Measurements from ENCODE around the gene ZNF346.

Gene ZNF346

DNA sequence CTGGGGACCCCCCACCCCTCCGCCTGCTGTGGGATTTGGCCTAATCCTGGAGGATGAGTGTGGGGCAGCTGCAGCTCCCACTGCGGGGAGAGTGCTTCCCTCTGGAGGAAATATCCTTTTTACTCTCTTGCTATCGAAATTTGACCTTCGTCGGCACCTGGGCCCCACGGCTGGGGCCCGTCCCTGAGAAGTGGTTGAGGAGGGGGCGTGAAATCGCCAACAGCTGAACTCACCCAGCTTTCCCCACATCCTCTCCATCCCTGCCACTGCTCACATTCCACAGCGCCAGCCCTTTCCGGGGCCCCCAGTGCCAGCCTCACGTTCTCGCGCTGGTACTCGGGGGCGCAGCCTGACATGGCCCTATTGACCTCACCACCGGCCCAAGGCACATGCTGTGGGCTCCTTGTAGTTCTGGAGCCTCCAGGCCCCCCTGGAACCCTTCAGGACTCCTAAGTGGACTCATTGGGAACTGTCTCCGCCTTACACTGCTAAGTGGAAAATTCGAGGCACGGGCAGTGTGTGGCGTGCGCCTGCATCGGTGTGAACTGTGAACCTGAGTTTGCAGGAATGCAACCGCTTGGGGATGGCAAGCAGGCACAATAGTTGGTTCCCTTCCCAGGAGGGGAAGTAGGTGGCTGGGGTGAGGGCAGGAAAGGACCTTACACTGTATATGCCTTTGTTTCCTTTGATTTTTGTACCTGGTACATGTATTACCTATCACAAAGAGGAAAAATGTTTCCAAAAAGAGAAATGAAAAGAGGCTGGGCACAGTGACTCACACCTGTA, 83.4 kb downstream of the ZNF346 start:
- Histone ChIP-seq H3K4ac (ENCODE audit: low read depth, low read length) (no peak overlapping the region), H2AK5ac (ENCODE audit: low read length) (no peak overlapping the region)

GRCh38 chr5:177107159-177107558, 84.7 kb downstream of the ZNF346 start:
- Histone ChIP-seq H3K27me3 (ENCODE audit: insufficient read depth, low read length) (no peaks in the 10 kb centered on the region), H3K14ac (ENCODE audit: low read length) (no peak overlapping the region), H3K79me1 (ENCODE audit: low read length) (no peaks in the 10 kb centered on the region), H3K9me3 (ENCODE audit: insufficient read depth, low read depth, low read length) (no peaks in the 10 kb centered on the region), H4K12ac (ENCODE audit: low read depth, low read length) (no peak overlapping the region), H3K79me2 (ENCODE audit: control insufficient read depth, insufficient read depth, low read length, poor library complexity) (no peaks in the 10 kb centered on the region), H3K36me3 (ENCODE audit: control insufficient read depth in 1 of 2, insufficient read depth in 2 of 2, low read length in 2 of 2) (no peaks in the 10 kb centered on the region), H4K8ac (ENCODE audit: low read depth, low read length) (no peak overlapping the region), H3K4me3 (ENCODE audit: low read depth, low read length) (no peak overlapping the region), H3K18ac (ENCODE audit: low read length) (no peak overlapping the region), H2BK120ac (ENCODE audit: insufficient read depth, low read length, poor library complexity) (no peak overlapping the region), H2AK5ac (ENCODE audit: low read length) (no peak overlapping the region), H2BK12ac (ENCODE audit: low read length) (no peak overlapping the region), H3K4me2 (ENCODE audit: low read length) (no peak overlapping the region), H4K91ac (ENCODE audit: low read depth, low read length) (no peak overlapping the region), H2AFZ (ENCODE audit: insufficient read depth, low read length, poor library complexity) (no peak overlapping the region), H3K9ac (ENCODE audit: low read length) (no peak overlapping the region), H3K4me1 (ENCODE audit: control insufficient read depth in 1 of 2, insufficient read depth in 2 of 2, low read length in 2 of 2) (peaks cover 0 to 3% of the 10 kb centered on the region in 2 experiments), H3K23ac (ENCODE audit: low read length) (no peak overlapping the region), H3K4ac (ENCODE audit: low read depth, low read length) (no peak overlapping the region), H3K27ac (ENCODE audit: low read depth, low read length) (no peak overlapping the region), H2BK5ac (ENCODE audit: low read depth, low read length, poor library complexity) (no peak overlapping the region)
- no CpG with 5 or more reads among the region's 4 CpGs for WGBS (ENCODE audit: extremely low coverage, insufficient coverage, insufficient read length)
- DNase-seq, result no peak

More for the DNA sequence above, 83.4 kb downstream of the ZNF346 start:
- Histone ChIP-seq H3K36me3 (ENCODE audit: control insufficient read depth in 1 of 2, insufficient read depth in 2 of 2, low read length in 2 of 2) (no peaks in the 10 kb centered on the region), H2BK12ac (ENCODE audit: low read length) (no peak overlapping the region), H3K4me3 (ENCODE audit: low read depth, low read length) (no peak overlapping the region), H3K79me1 (ENCODE audit: low read length) (no peaks in the 10 kb centered on the region), H2BK5ac (ENCODE audit: low read depth, low read length, poor library complexity) (no peak overlapping the region), H2AFZ (ENCODE audit: insufficient read depth, low read length, poor library complexity) (no peak overlapping the region), H4K8ac (ENCODE audit: low read depth, low read length) (no peak overlapping the region), H3K14ac (ENCODE audit: low read length) (no peak overlapping the region), H4K12ac (ENCODE audit: low read depth, low read length) (no peak overlapping the region), H3K23ac (ENCODE audit: low read length) (no peak overlapping the region), H3K9me3 (ENCODE audit: insufficient read depth, low read depth, low read length) (peaks cover under 1% of the 10 kb centered on the region), H3K4me2 (ENCODE audit: low read length) (no peak overlapping the region), H3K18ac (ENCODE audit: low read length) (no peak overlapping the region), H3K79me2 (ENCODE audit: control insufficient read depth, insufficient read depth, low read length, poor library complexity) (no peaks in the 10 kb centered on the region), H3K4me1 (ENCODE audit: control insufficient read depth in 1 of 2, insufficient read depth in 2 of 2, low read length in 2 of 2) (peaks cover 0 to 3% of the 10 kb centered on the region in 2 experiments), H3K9ac (ENCODE audit: low read length) (no peak overlapping the region), H4K91ac (ENCODE audit: low read depth, low read length) (no peak overlapping the region), H3K27ac (ENCODE audit: low read depth, low read length) (no peak overlapping the region), H3K27me3 (ENCODE audit: insufficient read depth, low read length) (no peaks in the 10 kb centered on the region), H2BK120ac (ENCODE audit: insufficient read depth, low read length, poor library complexity) (no peak overlapping the region)
- DNase-seq, result no peak
- WGBS (ENCODE audit: extremely low coverage, insufficient coverage, insufficient read length), result no CpG with 5 or more reads among the region's 24 CpGs

- Histone ChIP-seq H3K14ac (ENCODE audit: low read length) (no peak overlapping the region), H3K9me3 (ENCODE audit: insufficient read depth, low read depth, low read length) (no peaks in the 10 kb centered on the region), H2AK5ac (ENCODE audit: low read length) (no peak overlapping the region), H3K4ac (ENCODE audit: low read depth, low read length) (no peak overlapping the region), H3K4me1 (ENCODE audit: control insufficient read depth in 1 of 2, insufficient read depth in 2 of 2, low read length in 2 of 2) (peaks cover 0 to 3% of the 10 kb centered on the region in 2 experiments), H3K79me2 (ENCODE audit: control insufficient read depth, insufficient read depth, low read length, poor library complexity) (no peaks in the 10 kb centered on the region), H3K18ac (ENCODE audit: low read length) (no peak overlapping the region), H3K4me3 (ENCODE audit: low read depth, low read length) (no peak overlapping the region), H2BK5ac (ENCODE audit: low read depth, low read length, poor library complexity) (no peak overlapping the region), H3K27ac (ENCODE audit: low read depth, low read length) (no peak overlapping the region), H3K36me3 (ENCODE audit: control insufficient read depth in 1 of 2, insufficient read depth in 2 of 2, low read length in 2 of 2) (no peaks in the 10 kb centered on the region), H3K9ac (ENCODE audit: low read length) (no peak overlapping the region), H2AFZ (ENCODE audit: insufficient read depth, low read length, poor library complexity) (no peak overlapping the region), H4K12ac (ENCODE audit: low read depth, low read length) (no peak overlapping the region), H3K23ac (ENCODE audit: low read length) (no peak overlapping the region), H2BK12ac (ENCODE audit: low read length) (no peak overlapping the region), H2BK120ac (ENCODE audit: insufficient read depth, low read length, poor library complexity) (no peak overlapping the region), H4K8ac (ENCODE audit: low read depth, low read length) (no peak overlapping the region), H4K91ac (ENCODE audit: low read depth, low read length) (no peak overlapping the region), H3K79me1 (ENCODE audit: low read length) (no peaks in the 10 kb centered on the region), H3K4me2 (ENCODE audit: low read length) (no peak overlapping the region), H3K27me3 (ENCODE audit: insufficient read depth, low read length) (no peaks in the 10 kb centered on the region)
- no CpG with 5 or more reads among the region's 9 CpGs for WGBS (ENCODE audit: extremely low coverage, insufficient coverage, insufficient read length)
- DNase-seq, result no peak
These were observed 87.3 kb downstream of the ZNF346 start for GRCh38 chr5:177109810-177110209.

DNA sequence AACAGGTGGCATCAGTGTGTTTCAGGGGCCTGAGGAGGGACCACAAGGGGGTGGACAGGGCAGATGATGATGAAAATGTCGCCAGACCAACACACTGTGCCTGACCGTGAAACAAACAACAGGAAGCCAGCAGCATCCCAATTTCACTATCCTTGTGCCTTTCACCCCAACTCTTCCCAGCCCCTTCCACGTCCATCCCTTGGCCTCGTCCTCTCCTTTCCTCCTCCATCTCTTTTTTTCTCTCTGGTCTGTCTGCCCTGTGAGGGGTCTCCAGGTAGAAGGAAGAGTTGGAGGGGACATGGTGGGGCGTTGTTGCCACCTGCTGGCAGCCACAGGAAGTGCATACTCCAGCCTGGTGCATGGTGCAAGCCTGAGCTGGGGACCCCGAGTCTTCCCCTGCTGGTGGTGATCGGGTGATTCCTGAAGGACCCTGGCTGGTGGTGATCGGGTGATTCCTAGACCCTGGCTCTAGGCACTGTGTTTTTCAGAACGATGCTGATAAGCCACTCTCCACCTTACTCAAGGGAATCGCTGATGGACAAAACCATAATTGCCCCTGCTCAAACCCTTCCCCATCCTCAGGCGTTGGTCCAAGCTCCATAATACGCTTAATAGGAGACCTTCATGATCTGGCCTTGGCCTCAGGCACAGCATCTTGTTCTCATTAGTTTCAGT, 89.4 kb downstream of the ZNF346 start:
- Histone ChIP-seq H3K14ac (ENCODE audit: low read length) (no peak overlapping the region), H3K4me2 (ENCODE audit: low read length) (no peak overlapping the region), H3K4ac (ENCODE audit: low read depth, low read length) (no peak overlapping the region), H3K4me3 (ENCODE audit: low read depth, low read length) (no peak overlapping the region), H2AFZ (ENCODE audit: insufficient read depth, low read length, poor library complexity) (no peak overlapping the region), H3K79me2 (ENCODE audit: control insufficient read depth, insufficient read depth, low read length, poor library complexity) (no peaks in the 10 kb centered on the region), H3K9me3 (ENCODE audit: insufficient read depth, low read depth, low read length) (no peaks in the 10 kb centered on the region), H2AK5ac (ENCODE audit: low read length) (no peak overlapping the region), H3K18ac (ENCODE audit: low read length) (no peak overlapping the region), H3K23ac (ENCODE audit: low read length) (no peak overlapping the region), H2BK120ac (ENCODE audit: insufficient read depth, low read length, poor library complexity) (no peak overlapping the region), H3K9ac (ENCODE audit: low read length) (no peak overlapping the region), H4K12ac (ENCODE audit: low read depth, low read length) (no peak overlapping the region), H3K79me1 (ENCODE audit: low read length) (peaks cover 3% of the 10 kb centered on the region), H4K91ac (ENCODE audit: low read depth, low read length) (no peak overlapping the region), H3K27ac (ENCODE audit: low read depth, low read length) (no peak overlapping the region), H2BK12ac (ENCODE audit: low read length) (no peak overlapping the region), H2BK5ac (ENCODE audit: low read depth, low read length, poor library complexity) (no peak overlapping the region), H4K8ac (ENCODE audit: low read depth, low read length) (no peak overlapping the region), H3K27me3 (ENCODE audit: insufficient read depth, low read length) (no peaks in the 10 kb centered on the region), H3K4me1 (ENCODE audit: control insufficient read depth in 1 of 2, insufficient read depth in 2 of 2, low read length in 2 of 2) (peaks cover 0 to 7% of the 10 kb centered on the region in 2 experiments), H3K36me3 (ENCODE audit: control insufficient read depth in 1 of 2, insufficient read depth in 2 of 2, low read length in 2 of 2) (no peaks in the 10 kb centered on the region)
- no CpG with 5 or more reads among the region's 12 CpGs for WGBS (ENCODE audit: extremely low coverage, insufficient coverage, insufficient read length)
- DNase-seq, result peak in 1 of 2 donors; percentile 50

All from trophoblast cell (in vitro differentiated cells and primary cell).